GM12892 (cell line): Measurements from ENCODE around the gene FXYD3.

Experiments
- POLR2A ChIP-seq: IDR thresholded peaks from 2 replicates; pipeline ENCODE4 v1.6.1; 2011; ENCODE audit warnings: low read depth, low read length, control low read depth
- POLR2AphosphoS5 ChIP-seq: IDR thresholded peaks from 2 replicates; pipeline ENCODE4 v1.6.1; 2011; ENCODE audit warnings: low read depth, low read length, control low read depth
- TAF1 ChIP-seq: IDR thresholded peaks from 2 replicates; pipeline ENCODE4 v1.6.1; 2011; ENCODE audit warnings: low read depth, mild to moderate bottlenecking, control low read depth, low read length, borderline replicate concordance

DNA sequence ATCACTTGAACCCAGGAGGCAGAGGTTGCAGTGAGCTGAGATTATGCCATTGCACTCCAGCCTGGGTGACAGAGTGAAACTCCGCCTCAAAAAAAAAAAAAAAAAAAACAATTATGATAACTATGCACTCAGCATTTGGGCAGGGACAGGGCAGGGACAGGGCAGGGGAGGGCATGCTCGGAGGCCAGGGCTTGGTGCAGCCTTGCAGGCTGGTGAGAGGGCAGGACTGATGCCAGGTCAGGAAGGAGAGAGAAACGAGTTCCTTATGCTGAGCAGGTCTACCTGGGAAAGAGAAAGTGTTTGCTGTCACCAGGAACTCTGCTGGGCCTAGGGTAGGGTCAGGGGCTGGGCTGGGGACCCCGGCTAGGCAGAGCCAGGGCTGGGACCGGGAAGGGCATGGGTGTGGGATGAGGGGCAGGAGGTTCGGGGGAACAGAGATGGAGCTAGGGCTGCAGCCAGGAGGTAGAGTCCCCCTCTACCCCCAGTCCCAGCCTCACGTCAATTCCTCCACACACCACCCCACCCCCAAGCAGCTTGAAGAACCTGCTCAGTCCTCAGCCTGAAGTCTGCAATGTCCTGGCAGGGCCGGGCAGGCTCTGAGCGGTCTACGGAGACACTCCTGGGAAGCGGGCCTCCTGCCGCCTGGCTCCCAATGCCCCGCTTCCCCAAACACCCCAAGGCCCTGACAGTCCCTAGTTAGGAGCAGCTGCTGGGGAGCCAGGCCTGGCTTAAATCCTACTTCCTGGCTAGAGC, 2.8 kb downstream of the FXYD3 start:
- no peak for TF ChIP-seq POLR2A
- TF ChIP-seq POLR2AphosphoS5, result no peak
- no peak for TF ChIP-seq TAF1
